HG02571 (cell line): ENCODE data around the gene CDKN2B-AS1.

ENCODE experiments used
- ATAC-seq: cut with Tn5 transposase; IDR thresholded peaks from one replicate; pipeline ENCODE4 v1.9.1; 2021; ENCODE audit warnings: mild to moderate bottlenecking, moderate library complexity; ENCODE audit not compliant: unreplicated experiment

CDKN2B-AS1 gene

GRCh38 chr9:22005021-22005701 lies 10.6 kb downstream of the CDKN2B-AS1 start:
- ATAC-seq, result no peak

GRCh38 chr9:22005702-22006606 lies 11.4 kb downstream of the CDKN2B-AS1 start:
- ATAC-seq, result no peak

GRCh38 chr9:22008384-22008716 lies 13.8 kb downstream of the CDKN2B-AS1 start:
- no peak for ATAC-seq

GRCh38 chr9:22008717-22009505 lies 14.3 kb downstream of the CDKN2B-AS1 start, which contains the start of gene CDKN2B:
Gene CDKN2B, minus strand, starts transcription at chr9:22009305. Its CDS starts 352 bp downstream, at chr9:22008953.
- ATAC-seq, result peak; percentile 96

- peak; percentile 42 for ATAC-seq
These were observed 14.9 kb downstream of the CDKN2B-AS1 start for GRCh38 chr9:22009506-22009867.

- no peak for ATAC-seq
These were observed 16.5 kb downstream of the CDKN2B-AS1 start for GRCh38 chr9:22010866-22011625.

GRCh38 chr9:22022396-22022795 lies 27.8 kb downstream of the CDKN2B-AS1 start:
- no peak for ATAC-seq

- no peak for ATAC-seq
These were observed 32.1 kb downstream of the CDKN2B-AS1 start for GRCh38 chr9:22026696-22027095.

- no peak for ATAC-seq
These were observed 33.8 kb downstream of the CDKN2B-AS1 start for GRCh38 chr9:22028394-22028793.

- ATAC-seq, result no peak
These were observed 34.6 kb downstream of the CDKN2B-AS1 start for GRCh38 chr9:22029231-22029630.

GRCh38 chr9:22030101-22030598 lies 35.6 kb downstream of the CDKN2B-AS1 start:
- ATAC-seq, result peak; percentile 79

GRCh38 chr9:22031655-22032411 lies 37.2 kb downstream of the CDKN2B-AS1 start:
- no peak for ATAC-seq

- no peak for ATAC-seq
These were observed 38.5 kb downstream of the CDKN2B-AS1 start for GRCh38 chr9:22033012-22033630.

- ATAC-seq, result no peak
These were observed 41.0 kb downstream of the CDKN2B-AS1 start for GRCh38 chr9:22035591-22036011.

- ATAC-seq, result no peak
These were observed 42.5 kb downstream of the CDKN2B-AS1 start for GRCh38 chr9:22036866-22037626.

GRCh38 chr9:22037954-22038690 lies 43.5 kb downstream of the CDKN2B-AS1 start:
- ATAC-seq, result no peak

GRCh38 chr9:22039258-22039657 lies 44.7 kb downstream of the CDKN2B-AS1 start:
- no peak for ATAC-seq

- ATAC-seq, result no peak
These were observed 46.2 kb downstream of the CDKN2B-AS1 start for GRCh38 chr9:22040760-22041159.
